HepG2 (cell line): ENCODE measurements around the gene KIAA0319L. TPM values are rescaled to one million over a fixed set of nuclear protein-coding genes. Genes with fewer than 3 reads are reported as not detected.

Experiments used
- ATAC-seq: fragments of 200-7000 bp; cut with Tn5 transposase; 3 replicates; pipeline ENCODE4 v1.9.1; 2020; ENCODE audit warnings: mild to moderate bottlenecking, moderate library complexity
- BruUV-seq: library from RNA; stranded (reverse); fragments of 400-500 nt; replicated peaks from 2 replicates; lab custom pipeline; 2021; lab: Mats Ljungman, UMichigan
- CTCF ChIA-PET: fragments of 300-600 bp; formaldehyde crosslinking; extraction: SDS; loops from one replicate; lab custom pipeline; 2021; ENCODE audit warnings: low total read pairs, inconsistent platforms, low intra/inter-chr PET ratio; lab: Yijun Ruan, JAX
- POLR2A ChIA-PET: fragments of 350-600 bp; sonication (Branson Sonifier 250); formaldehyde crosslinking; loops from one replicate; lab custom pipeline; 2020; ENCODE audit warnings: antibody characterized with exemption, inconsistent platforms; lab: Yijun Ruan, JAX
- DNase-seq: peaks from one replicate; pipeline ENCODE4 v3.0.0-alpha.2; 2015; ENCODE audit warnings: low spot score
- FAIRE-seq: peaks from 3 replicates; lab custom pipeline; 2011; peaks lifted over from hg19 to GRCh38; lab: Jason Lieb, UNC
- H2AFZ ChIP-seq: one replicate; pipeline ENCODE4 v1.6.1; 2011; ENCODE audit warnings: low read length, inconsistent platforms
- H3K27ac ChIP-seq: fragments of 300-600 bp; 3 replicates; pipeline ENCODE4 v1.8.0; 2011; ENCODE audit warnings: mixed run types, mild to moderate bottlenecking, mixed read lengths, low read length, inconsistent platforms; ENCODE audit not compliant: insufficient read depth; ENCODE audit errors: extremely low read length
- H3K27me3 ChIP-seq, 2 experiments: fragments of 200-600 bp in 1 of 2; 2 replicates in 1 of 2; 3 replicates in 1 of 2; pipeline versions ENCODE4 v1.6.0 to v1.8.0; 2011; ENCODE audit warnings: low read length in 2 of 2, mild to moderate bottlenecking in 2 of 2, moderate library complexity in 2 of 2, inconsistent platforms in 1 of 2; ENCODE audit not compliant: insufficient read depth in 2 of 2, control insufficient read depth in 1 of 2
- H3K36me3 ChIP-seq, 2 experiments: fragments of 200-600 bp in 1 of 2; replicated peaks in 1 of 2; 2 replicates in 1 of 2; 3 replicates in 1 of 2; pipeline versions ENCODE4 v1.5.1 to v1.8.0; 2011; ENCODE audit warnings: low read length in 2 of 2, inconsistent platforms in 1 of 2; ENCODE audit not compliant: insufficient read depth in 2 of 2, control insufficient read depth in 1 of 2
- H3K4me1 ChIP-seq: 2 replicates; pipeline ENCODE4 v1.5.1; 2012; ENCODE audit warnings: low read length, inconsistent platforms; ENCODE audit not compliant: insufficient read depth
- H3K4me2 ChIP-seq: 2 replicates; pipeline ENCODE4 v1.6.0; 2011; ENCODE audit warnings: low read depth, low read length, inconsistent platforms
- H3K4me3 ChIP-seq, 3 experiments: fragments of 200-600 bp in 1 of 3; sonication (generic), shearing (Covaris generic) in 1 of 3; replicated peaks in 1 of 3; 2 replicates each; pipeline ENCODE4 v1.5.1; 2011 to 2016; ENCODE audit warnings: low read length in 3 of 3, inconsistent platforms in 2 of 3, low read depth in 2 of 3, mild to moderate bottlenecking in 2 of 3, control low read depth in 1 of 3, mixed read lengths in 1 of 3; ENCODE audit not compliant: insufficient read depth in 1 of 3
- H3K79me2 ChIP-seq: one replicate; pipeline ENCODE4 v1.6.1; 2011; ENCODE audit warnings: low read length, inconsistent platforms; ENCODE audit not compliant: insufficient read depth
- H3K9ac ChIP-seq: 2 replicates; pipeline ENCODE4 v1.6.0; 2011; ENCODE audit warnings: mild to moderate bottlenecking, low read depth, low read length, inconsistent platforms; ENCODE audit not compliant: insufficient read depth
- H3K9me3 ChIP-seq: 2 replicates; pipeline ENCODE4 v1.5.1; 2012; ENCODE audit warnings: mild to moderate bottlenecking, low read length
- H4K20me1 ChIP-seq: 2 replicates; pipeline ENCODE4 v1.6.0; 2011; ENCODE audit warnings: inconsistent platforms, mild to moderate bottlenecking, low read length, moderate library complexity; ENCODE audit not compliant: insufficient read depth
- ASH2L ChIP-seq: fragments of 300-600, 200-600 bp; sonication (generic); IDR thresholded peaks from 2 replicates; pipeline ENCODE4 v1.7.0; 2017; ENCODE audit warnings: low read depth, mild to moderate bottlenecking, moderate library complexity, mixed read lengths, low read length; ENCODE audit not compliant: insufficient read length
- BRCA1 ChIP-seq: sonication (generic); formaldehyde crosslinking; IDR thresholded peaks from 2 replicates; pipeline ENCODE4 v1.4.0; 2020; ENCODE audit warnings: missing genetic modification reagents
- ELF1 ChIP-seq: sonication (generic); formaldehyde crosslinking; IDR thresholded peaks from 2 replicates; pipeline ENCODE4 v1.4.0; 2020; ENCODE audit warnings: missing genetic modification reagents
- PRPF4 ChIP-seq: fragments of 200-400 bp; formaldehyde crosslinking; IDR thresholded peaks from 2 replicates; pipeline ENCODE4 v1.6.1; 2016; ENCODE audit warnings: low read length, low read depth; ENCODE audit not compliant: poor library complexity, severe bottlenecking
- RELA ChIP-seq: sonication (generic); formaldehyde crosslinking; IDR thresholded peaks from 2 replicates; pipeline ENCODE4 v1.4.0; 2020; ENCODE audit warnings: missing genetic modification reagents
- SMC3 ChIP-seq: IDR thresholded peaks from 2 replicates; pipeline ENCODE4 v1.6.1; 2011; ENCODE audit warnings: low read length, improper control_type of control experiment
- ZFY ChIP-seq: sonication (generic); formaldehyde crosslinking; IDR thresholded peaks from 2 replicates; pipeline ENCODE4 v1.4.0; 2020; ENCODE audit warnings: missing genetic modification reagents
- ZIK1 ChIP-seq: sonication (generic); formaldehyde crosslinking; IDR thresholded peaks from 2 replicates; pipeline ENCODE4 v1.5.0; 2020; ENCODE audit warnings: mild to moderate bottlenecking, low read depth, missing genetic modification reagents, borderline replicate concordance
- ZNF12 ChIP-seq: sonication (generic); formaldehyde crosslinking; IDR thresholded peaks from 2 replicates; pipeline ENCODE4 v1.5.0; 2020; ENCODE audit warnings: missing genetic modification reagents
- ZNF124 ChIP-seq: sonication (generic); formaldehyde crosslinking; IDR thresholded peaks from 2 replicates; pipeline ENCODE4 v1.4.0; 2020; ENCODE audit warnings: missing genetic modification reagents
- ZNF777 ChIP-seq: sonication (generic); formaldehyde crosslinking; IDR thresholded peaks from 2 replicates; pipeline ENCODE4 v1.4.0; 2020; ENCODE audit warnings: missing genetic modification reagents
- WGBS: methylation state at CpG from one replicate; pipeline ENCODE4 v1.1.6; 2017; ENCODE audit warnings: low lambda C conversion rate; 5-methylcytosine and 5-hydroxymethylcytosine counted together
- in situ Hi-C: cut with HindIII; loops from 2 replicates; pipeline ENCODE4 v1.10.0; 2017; ENCODE audit warnings: low pct_unique_long_range_greater_than_20kb; ENCODE audit not compliant: extremely low pct_ligation_motif_present
- intact Hi-C: fragments of 100-400 bp; cut with micrococcal nuclease; formaldehyde crosslinking; loops from one replicate; pipeline ENCODE4 v1.10.0; 2022; ENCODE audit not compliant: unreplicated experiment
- polyA plus RNA-seq, 8 experiments: library from polyadenylated mRNA; depleted of rRNA in 3 of 8; stranded (reverse) in 7 of 8; unstranded in 1 of 8; fragments of >200 nt; fragmentation: Illumina TruSeq in 4 of 8; extraction: Trizol in 4 of 8; gene quantifications; 2 replicates each; pipeline versions ENCODE4 v1.2.1 to v1.2.3, GENCODE V29; 2011 to 2016; ENCODE audit warnings: low read depth in 4 of 8, missing spikeins in 1 of 8, mixed read lengths in 1 of 8; ENCODE audit not compliant: insufficient read depth in 1 of 8
- total RNA-seq, 5 experiments: library from RNA; depleted of rRNA; stranded (reverse); fragments of >200 nt; fragmentation: Illumina TruSeq; extraction: Trizol; gene quantifications; 2 replicates each; pipeline ENCODE4 v1.2.3, GENCODE V29; 2016; ENCODE audit warnings: low read depth in 1 of 5
- TF ChIP-seq, protein P1 (sequence below): sonication (generic); formaldehyde crosslinking; IDR thresholded peaks from 2 replicates; pipeline ENCODE4 v1.5.0; 2020; ENCODE audit warnings: mild to moderate bottlenecking, missing genetic modification reagents
- TF ChIP-seq, protein P2 (sequence below): sonication (generic); formaldehyde crosslinking; IDR thresholded peaks from 2 replicates; pipeline ENCODE4 v1.4.0; 2020; ENCODE audit warnings: missing genetic modification reagents, borderline replicate concordance

KIAA0319L gene
- total and polyA plus RNA-seq, 2 of the 13 experiments (the other 11 are each of a cell fraction or from before 2014, with no cell fraction given) = 33.4 to 82.6 TPM

DNA sequence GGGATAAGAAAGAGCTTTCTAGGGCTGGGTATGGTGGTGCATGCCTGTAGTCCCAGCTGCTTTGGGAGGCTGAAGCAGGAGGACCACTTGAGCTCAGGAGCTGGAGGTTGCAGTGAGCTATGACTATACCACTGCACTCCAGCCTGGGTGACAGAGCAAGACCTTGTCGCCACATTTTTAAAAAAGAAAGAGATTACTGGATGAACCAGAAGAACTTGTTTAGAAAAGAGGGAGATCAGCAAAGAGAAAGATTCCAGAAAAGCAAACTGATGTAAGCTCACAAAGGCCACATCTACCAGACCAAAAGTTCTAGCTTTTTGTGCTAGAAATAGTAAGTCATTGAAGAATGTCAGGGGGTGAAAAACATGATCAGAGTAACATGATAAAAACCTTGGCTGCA, 117.6 kb downstream of the KIAA0319L start:
- Histone ChIP-seq H3K27ac (no peak overlapping the region), H4K20me1 (no peaks in the 10 kb centered on the region), H3K4me1 (peaks cover 9% of the 10 kb centered on the region), H2AFZ (no peak overlapping the region), H3K9ac (no peak overlapping the region), H3K4me3 (no peak overlapping the region), H3K27me3 (no peaks in the 10 kb centered on the region), H3K4me2 (no peak overlapping the region), H3K9me3 (no peaks in the 10 kb centered on the region), H3K79me2 (no peaks in the 10 kb centered on the region), H3K36me3 (peaks cover 27 to 75% of the 10 kb centered on the region in 2 experiments)
- BruUV-seq = no TSS peak
- FAIRE-seq = no peak
- in situ Hi-C loops (loop anchor here (10.0 to 25.0 kb wide), 2 partner anchors 105 to 298 kb away; no protein-coding TSS in a partner anchor), intact Hi-C loops (no loop called here)
- no peak for DNase-seq
- no peak for ATAC-seq
- TF ChIP-seq ZFY (CRISPR knock-in tag) (no peak), ELF1 (no peak), BRCA1 (CRISPR knock-in tag) (no peak), RELA (CRISPR knock-in tag) (no peak), ZNF777 (CRISPR knock-in tag) (no peak), ZIK1 (CRISPR knock-in tag) (no peak), ASH2L (no peak), ZNF124 (CRISPR knock-in tag) (no peak), PRPF4 (no peak), ZNF12 (CRISPR knock-in tag) (no peak), SMC3 (no peak)
- TF ChIP-seq, protein P1, sequence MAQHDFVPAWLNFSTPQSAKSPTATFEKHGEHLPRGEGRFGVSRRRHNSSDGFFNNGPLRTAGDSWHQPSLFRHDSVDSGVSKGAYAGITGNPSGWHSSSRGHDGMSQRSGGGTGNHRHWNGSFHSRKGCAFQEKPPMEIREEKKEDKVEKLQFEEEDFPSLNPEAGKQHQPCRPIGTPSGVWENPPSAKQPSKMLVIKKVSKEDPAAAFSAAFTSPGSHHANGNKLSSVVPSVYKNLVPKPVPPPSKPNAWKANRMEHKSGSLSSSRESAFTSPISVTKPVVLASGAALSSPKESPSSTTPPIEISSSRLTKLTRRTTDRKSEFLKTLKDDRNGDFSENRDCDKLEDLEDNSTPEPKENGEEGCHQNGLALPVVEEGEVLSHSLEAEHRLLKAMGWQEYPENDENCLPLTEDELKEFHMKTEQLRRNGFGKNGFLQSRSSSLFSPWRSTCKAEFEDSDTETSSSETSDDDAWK (CRISPR knock-in tag) = no peak
- TF ChIP-seq, protein P2, sequence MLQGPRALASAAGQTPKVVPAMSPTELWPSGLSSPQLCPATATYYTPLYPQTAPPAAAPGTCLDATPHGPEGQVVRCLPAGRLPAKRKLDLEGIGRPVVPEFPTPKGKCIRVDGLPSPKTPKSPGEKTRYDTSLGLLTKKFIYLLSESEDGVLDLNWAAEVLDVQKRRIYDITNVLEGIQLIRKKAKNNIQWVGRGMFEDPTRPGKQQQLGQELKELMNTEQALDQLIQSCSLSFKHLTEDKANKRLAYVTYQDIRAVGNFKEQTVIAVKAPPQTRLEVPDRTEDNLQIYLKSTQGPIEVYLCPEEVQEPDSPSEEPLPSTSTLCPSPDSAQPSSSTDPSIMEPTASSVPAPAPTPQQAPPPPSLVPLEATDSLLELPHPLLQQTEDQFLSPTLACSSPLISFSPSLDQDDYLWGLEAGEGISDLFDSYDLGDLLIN (CRISPR knock-in tag) = no peak
- POLR2A ChIA-PET = no interaction called here
- CTCF ChIA-PET = no interaction called here
- WGBS = 100% methylated on average over 1 of the region's 1 CpG
